ENCODE data around the gene RFC3.
A peak's percentile ranks its signal among the peaks of the same experiment; 100 is the strongest.

Gene RFC3

DNA sequence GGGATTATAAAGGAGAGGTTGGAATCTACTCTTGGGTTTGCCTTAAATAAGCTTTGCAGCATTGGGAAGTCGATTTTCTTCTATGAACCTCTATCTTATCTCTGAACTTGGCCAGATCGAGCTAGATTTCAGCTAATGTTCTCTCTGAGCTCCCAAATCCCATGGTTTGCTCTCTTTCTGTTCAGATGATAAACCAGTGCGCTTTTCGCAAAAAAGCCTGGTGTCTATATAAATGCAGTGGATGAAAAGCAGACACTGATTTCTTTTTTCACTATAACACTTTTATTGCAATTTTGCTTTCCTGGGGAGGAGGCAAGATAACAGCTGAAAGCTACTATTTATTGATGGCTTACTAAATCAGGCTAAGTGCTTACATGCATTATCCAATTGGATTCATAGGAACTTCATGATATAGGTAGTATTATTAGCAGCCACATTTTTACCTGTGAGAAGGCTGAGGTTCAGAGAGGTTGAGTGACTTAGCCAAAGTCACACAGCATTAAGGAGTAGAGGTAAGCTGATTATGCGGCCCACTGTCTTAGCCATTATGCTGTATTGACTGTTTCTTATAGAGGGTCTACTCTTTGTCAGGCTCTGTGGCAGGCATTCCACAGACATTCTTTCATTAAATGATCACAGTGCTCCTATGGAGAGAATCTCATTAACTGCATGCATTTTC, 58.9 kb downstream of the RFC3 start:
- no peak overlapping the region for H3K4me3 ChIP-seq (ENCODE audit: low read length)
- no peaks in the 10 kb centered on the region for H3K27me3 ChIP-seq (ENCODE audit: insufficient read depth, low read length)
- H2AFZ ChIP-seq (ENCODE audit: low read depth, low read length): no peak overlapping the region
- no peaks in the 10 kb centered on the region for H3K9me3 ChIP-seq (ENCODE audit: low read length)
- H3K4me1 ChIP-seq (ENCODE audit: insufficient read depth, low read length): no peaks in the 10 kb centered on the region
- no peaks in the 10 kb centered on the region for H3K36me3 ChIP-seq (ENCODE audit: insufficient read depth, low read length)

DNA sequence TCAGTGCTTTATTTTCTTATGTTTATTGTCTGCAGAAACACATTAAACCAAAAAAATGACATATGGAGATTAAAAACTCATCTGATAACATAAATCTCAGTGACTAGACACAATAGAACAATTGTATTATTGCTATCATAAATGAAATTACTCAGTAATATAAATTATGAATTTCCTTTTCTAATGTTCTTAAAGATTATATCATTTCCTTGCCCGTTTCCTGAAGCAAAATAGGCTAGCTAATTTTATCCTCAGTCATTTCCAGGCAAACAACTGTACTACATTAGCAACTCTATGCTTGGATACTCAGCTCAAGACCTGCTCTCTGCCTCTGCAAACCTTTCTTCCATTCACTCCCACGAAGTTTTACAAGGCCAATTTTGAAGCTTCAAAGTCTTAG, 61.2 kb downstream of the RFC3 start:
- Histone ChIP-seq H3K4me3 (ENCODE audit: low read length) (no peak overlapping the region), H3K4me1 (ENCODE audit: insufficient read depth, low read length) (peaks cover 2% of the 10 kb centered on the region), H3K9me3 (ENCODE audit: low read length) (no peaks in the 10 kb centered on the region), H3K36me3 (ENCODE audit: insufficient read depth, low read length) (no peaks in the 10 kb centered on the region), H2AFZ (ENCODE audit: low read depth, low read length) (no peak overlapping the region), H3K27me3 (ENCODE audit: insufficient read depth, low read length) (no peaks in the 10 kb centered on the region)

- H3K4me3 ChIP-seq (ENCODE audit: low read length): no peak overlapping the region
- no peak overlapping the region for H2AFZ ChIP-seq (ENCODE audit: low read depth, low read length)
- H3K36me3 ChIP-seq (ENCODE audit: insufficient read depth, low read length): no peaks in the 10 kb centered on the region
- H3K9me3 ChIP-seq (ENCODE audit: low read length): no peaks in the 10 kb centered on the region
- no peaks in the 10 kb centered on the region for H3K27me3 ChIP-seq (ENCODE audit: insufficient read depth, low read length)
- peaks cover 11% of the 10 kb centered on the region for H3K4me1 ChIP-seq (ENCODE audit: insufficient read depth, low read length)
Measured at GRCh38 chr13:33882804-33883203, 64.9 kb downstream of the RFC3 start.

DNA sequence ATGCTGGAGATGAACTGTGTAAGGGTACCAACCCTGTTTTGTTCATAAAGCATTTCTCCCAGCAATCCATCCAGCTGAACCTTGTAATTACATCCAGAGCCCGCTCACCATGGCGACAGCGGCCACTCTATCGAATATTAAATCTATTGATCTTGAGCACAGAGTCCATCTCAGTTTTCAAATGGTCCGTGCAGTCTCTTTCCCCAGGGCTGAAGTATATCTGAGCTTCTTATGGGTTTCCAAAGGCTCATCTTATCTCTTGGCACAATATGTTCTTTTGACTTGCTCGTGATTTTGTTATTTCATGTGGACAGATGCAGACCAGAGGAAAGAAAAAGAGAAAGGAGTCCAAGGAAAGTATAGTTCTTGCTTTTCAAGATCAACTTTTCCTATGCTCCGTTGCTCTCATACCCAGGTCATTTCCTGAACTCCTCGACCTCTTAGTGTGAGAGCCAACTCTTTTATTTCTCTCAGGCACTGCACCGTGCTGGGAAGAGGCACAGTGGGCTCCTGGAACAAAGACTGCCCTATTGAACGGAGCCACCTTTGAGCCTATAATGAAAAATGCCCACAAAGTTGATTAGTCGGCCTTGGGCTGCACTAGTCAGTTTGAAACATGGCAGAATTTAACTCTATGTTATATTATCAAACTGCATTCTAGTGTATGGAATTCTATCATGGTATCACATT, 66.7 kb downstream of the RFC3 start:
- no peak overlapping the region for H3K4me3 ChIP-seq (ENCODE audit: low read length)
- peak overlapping the region; percentile 9 for H2AFZ ChIP-seq (ENCODE audit: low read depth, low read length)
- no peaks in the 10 kb centered on the region for H3K27me3 ChIP-seq (ENCODE audit: insufficient read depth, low read length)
- H3K9me3 ChIP-seq (ENCODE audit: low read length): no peaks in the 10 kb centered on the region
- H3K4me1 ChIP-seq (ENCODE audit: insufficient read depth, low read length): peaks cover 11% of the 10 kb centered on the region
- no peaks in the 10 kb centered on the region for H3K36me3 ChIP-seq (ENCODE audit: insufficient read depth, low read length)
